Measurements from ENCODE around the gene SUN1.
"Not testable (repeated sequence)": the region's sequence is repeated elsewhere in the genome, so short reads cannot be mapped to it uniquely, and the experiment has no call there.

SUN1 gene

DNA sequence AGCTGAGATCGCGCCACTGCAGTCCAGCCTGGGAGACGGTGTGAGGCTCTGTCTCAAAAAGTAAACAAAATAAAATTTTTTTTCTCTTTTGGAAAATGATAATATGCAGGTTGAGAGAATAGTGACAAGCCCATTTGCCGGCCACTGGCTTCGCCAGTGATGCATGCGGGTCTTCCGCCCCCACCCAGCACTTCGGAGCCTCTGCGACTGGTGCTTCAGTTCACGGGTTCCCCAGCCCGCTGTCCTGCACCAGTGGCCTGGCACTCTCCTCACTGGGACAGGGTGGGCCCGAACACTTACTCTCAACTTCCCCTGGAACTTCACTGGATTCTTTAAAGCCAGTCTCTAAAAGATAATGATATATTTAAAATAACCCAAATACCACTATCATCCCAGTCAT is 2.7 kb downstream of the SUN1 start:
- DNase-seq: no peak

- DNase-seq: no peak
These were observed 3.5 kb downstream of the SUN1 start for GRCh38 chr7:835485-836401.

GRCh38 chr7:836429-836828 is 4.2 kb downstream of the SUN1 start:
- no peak for DNase-seq

DNA sequence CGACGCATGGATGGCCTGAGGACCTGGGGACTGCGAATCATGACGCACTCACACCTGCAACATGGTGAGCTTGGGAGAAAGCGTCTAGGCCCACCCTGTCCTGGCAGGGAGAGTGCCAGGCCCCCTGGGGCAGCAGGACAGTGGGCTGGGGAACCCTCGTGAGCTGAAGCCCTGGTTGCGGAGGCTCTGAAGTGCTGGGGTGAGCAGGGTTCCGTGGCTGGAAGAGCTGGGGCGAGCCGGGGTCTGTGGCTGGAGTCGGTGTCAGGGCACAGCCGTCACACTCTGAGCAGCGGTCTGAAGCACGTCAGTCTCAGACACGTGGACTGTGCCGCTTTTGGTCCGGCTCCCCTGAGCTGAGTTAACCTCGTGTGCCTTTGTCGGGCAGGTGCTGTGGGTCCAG is 4.7 kb downstream of the SUN1 start:
- DNase-seq: no peak

DNA sequence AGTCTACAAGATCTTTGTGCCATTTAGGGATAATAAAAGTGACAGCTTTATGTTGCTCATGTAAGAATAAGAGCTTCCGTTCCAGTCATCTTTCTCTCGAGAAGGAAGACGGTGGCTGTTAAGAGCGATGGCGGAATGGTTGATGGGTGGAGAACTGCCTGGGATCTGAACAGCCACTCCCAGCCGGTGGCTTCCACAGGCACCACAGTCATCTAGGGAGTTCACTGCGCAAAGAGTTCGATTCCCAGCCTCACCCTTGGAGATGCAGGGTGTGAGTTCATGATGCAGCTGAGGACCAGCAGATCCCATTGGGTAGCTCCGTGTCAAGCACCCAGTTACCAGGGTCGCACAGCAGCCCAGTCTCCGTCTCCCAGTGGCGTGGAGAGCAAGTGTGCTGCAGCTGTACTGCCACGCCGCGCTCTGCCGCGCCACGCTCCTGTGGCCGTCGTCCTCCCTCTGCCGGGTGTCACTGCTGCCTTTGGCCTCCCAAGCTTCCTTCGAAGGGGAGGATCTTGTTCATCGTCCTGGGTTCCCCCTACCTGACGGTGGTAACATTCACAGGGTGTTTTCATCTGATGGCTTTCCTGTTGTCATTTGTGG is 7.8 kb downstream of the SUN1 start:
- no peak for DNase-seq

DNA sequence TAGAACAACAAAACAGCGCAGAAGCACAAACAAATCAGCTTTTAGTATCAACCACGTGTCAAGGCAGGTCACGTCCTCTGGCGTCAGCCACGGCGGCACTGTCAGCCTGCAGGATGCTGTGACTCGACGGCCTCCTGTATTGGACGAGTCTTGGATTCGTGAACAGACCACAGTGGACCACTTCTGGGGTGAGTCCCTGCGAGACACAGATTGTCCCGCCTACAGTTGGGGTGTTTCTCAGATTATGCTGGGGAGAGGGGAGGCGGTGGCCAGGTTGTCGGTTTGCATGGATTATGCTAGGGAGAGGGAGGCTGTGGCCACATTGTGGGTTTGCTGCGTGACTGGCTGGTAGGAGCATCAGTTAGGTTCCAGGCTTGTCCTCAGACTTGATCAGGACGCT is 9.7 kb downstream of the SUN1 start:
- DNase-seq: no peak

GRCh38 chr7:842431-843031 is 10.3 kb downstream of the SUN1 start:
- no peak for DNase-seq

- DNase-seq: no peak
These were observed 11.0 kb downstream of the SUN1 start for GRCh38 chr7:843230-843629.

GRCh38 chr7:844043-844442 is 11.8 kb downstream of the SUN1 start:
- DNase-seq: no peak

DNA sequence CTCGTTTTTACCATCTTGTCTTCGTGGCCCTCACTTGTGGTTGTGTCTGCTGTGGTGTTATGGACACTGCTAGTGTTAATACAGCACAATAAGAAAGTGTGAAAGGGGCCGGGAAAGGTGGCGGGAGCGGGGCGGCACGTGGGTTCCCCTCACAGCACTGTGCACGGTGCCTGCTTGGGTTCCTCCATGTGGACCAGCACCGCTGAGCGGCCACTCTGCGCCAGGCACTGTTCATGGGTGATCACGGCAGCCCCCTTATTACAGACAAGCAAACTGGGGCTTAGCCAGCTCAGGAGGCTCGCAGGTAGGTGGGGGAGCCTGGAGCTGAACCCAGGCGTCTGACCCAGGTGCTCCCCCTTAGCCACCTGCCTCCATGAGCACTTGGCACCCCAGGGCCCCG is 12.2 kb downstream of the SUN1 start:
- no peak for DNase-seq

DNA sequence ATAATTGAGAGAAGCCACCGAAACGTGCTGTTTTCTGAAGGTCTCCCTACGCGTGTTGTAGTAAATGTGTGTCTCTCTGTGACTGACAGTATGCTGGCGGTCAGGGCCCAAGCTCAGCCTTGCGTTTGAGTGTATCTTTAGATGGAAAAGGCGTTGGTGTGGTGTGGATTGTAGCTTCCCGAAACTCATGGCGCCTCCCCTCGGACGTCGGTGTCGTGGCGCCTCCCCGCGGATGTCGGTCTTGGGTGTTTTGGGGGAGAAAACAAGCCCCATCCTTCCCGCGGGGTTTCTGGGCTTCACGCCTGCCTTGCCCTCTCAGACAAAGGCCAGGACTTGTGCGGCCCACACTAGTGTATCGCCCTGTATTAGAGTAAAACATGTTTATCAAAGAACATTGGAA is 12.8 kb downstream of the SUN1 start:
- no peak for DNase-seq

DNA sequence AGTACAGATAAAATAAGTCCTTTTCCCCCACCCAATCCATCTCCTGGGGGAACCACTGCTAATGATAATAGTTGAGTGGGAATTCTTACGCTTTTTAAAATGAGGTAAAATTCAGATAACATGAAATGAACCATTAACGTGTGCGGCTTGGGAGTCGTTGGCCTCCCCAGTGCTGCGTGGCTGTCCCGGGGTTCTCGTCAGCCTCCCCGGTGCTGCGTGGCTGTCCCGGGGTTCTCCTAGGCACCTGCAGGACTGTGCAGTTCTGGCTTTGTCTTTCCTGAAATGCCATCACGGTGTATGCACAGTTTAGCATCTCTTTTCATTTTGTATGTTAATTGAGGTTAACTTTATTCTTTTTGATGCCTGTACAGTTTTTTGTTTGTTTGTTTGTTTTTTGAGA is 13.5 kb downstream of the SUN1 start:
- DNase-seq: no peak

GRCh38 chr7:846958-847650 is 14.8 kb downstream of the SUN1 start:
- DNase-seq: not testable (repeated sequence)

GRCh38 chr7:847728-848127 is 15.5 kb downstream of the SUN1 start:
- DNase-seq: not testable (repeated sequence)

DNA sequence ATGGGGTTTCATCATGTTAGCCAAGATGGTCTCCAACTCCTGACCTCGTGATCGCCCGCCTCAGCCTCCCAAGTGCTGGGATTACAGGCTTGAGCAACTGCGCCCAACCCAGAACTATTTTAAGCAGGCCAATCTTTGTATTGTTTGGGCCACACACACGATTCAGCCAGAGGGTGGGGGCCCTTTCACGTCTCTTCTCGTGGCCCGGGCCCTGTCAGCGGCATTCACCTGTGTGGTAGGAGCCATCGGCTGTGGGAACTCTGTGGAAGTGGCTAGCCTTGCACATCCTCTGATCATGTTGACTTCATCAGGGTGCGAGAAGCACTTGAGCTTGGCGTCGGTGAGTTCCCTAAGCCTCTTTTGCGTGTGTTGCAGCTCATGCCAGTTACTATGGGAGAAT is 16.9 kb downstream of the SUN1 start:
- DNase-seq: no peak

GRCh38 chr7:849781-850180 is 17.5 kb downstream of the SUN1 start:
- DNase-seq: no peak

- DNase-seq: no peak
These were observed 18.9 kb downstream of the SUN1 start for GRCh38 chr7:851204-851603.

DNA sequence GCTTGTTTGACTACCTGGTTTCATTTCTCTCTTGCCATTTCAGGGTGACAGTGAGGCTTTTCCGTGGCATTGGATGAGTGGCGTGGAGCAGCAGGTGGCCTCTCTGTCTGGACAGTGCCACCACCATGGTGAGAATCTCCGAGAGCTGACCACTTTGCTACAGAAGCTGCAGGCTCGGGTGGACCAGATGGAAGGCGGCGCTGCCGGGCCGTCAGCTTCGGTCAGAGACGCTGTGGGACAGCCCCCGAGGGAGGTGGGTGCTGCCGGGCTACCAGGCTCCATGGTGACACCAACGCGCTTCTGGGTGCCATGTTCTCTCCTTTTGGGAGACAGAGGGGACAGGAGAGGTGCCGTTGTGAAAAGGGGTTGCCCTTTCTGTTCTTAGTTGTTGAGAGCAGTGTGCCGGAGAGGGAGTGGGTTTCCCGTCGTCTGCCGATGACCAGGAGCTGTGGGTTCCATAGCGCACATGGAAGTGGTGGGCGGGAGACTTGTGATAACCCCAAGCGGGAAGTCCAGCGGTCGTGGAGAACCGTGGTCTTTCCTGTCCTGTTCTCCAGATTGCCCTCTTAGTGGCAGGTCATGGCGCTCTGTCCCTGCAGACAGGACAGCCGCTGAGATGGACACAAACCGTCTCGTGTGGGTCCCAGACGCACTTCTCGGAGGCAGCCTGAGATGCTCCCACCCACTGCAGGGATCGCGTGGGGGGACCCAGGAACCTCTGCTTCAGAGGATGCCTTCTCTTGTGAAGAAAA is 21.3 kb downstream of the SUN1 start:
- DNase-seq: no peak

GRCh38 chr7:854118-854775 is 22.0 kb downstream of the SUN1 start:
- DNase-seq: no peak

- DNase-seq: no peak
These were observed 23.6 kb downstream of the SUN1 start for GRCh38 chr7:855686-856369.

DNA sequence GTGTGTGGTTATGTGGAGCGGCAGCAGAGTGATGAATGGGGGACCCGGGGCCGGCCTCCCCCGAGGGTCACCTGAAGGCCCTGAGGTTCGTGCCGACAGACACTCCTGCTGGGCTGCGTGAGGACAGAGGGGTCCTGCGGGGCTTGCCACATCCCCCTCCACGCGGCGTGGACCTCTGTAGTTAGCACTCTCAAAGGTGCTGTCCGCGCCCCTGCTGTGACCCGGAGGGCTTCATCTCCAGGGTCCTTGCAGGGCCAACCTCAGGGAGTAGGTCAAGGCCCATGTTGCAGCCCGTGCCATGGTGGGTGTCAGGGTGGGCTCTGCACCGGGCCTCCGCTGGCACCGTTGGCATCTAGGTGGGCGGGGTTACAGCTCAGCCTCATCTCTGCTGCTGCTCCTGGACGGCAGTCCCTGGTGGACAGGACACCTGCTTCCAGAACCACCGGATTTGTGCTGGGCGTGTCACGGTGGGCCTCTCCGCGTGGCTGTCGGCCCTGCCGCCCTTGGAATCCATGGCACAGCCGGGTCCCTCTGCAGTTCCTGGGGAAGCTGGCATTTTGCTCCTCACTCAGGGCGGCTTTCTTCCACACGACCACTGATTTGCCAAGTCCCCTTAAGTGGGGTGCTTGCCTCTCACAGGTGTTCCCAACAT is 24.3 kb downstream of the SUN1 start:
- no peak for DNase-seq

Data from activated CD4-positive, alpha-beta T cell treated with anti-CD3 and anti-CD28 coated beads, Interleukin-2, amount 50 U/mL, for 16 hours (primary cell).